Right cardiac atrium (tissue), 5 donors: Measurements from ENCODE around the gene SLC26A8. TPM values are rescaled to one million over a fixed set of nuclear protein-coding genes. Genes with fewer than 3 reads are reported as not detected.
"Not testable (repeated sequence)": the region's sequence is repeated elsewhere in the genome, so short reads cannot be mapped to it uniquely, and the experiment has no call there.

ENCODE experiments used
- ATAC-seq, 2 donors: fragments of 200-7000 bp; cut with Tn5 transposase; one replicate each; pipeline versions ENCODE4 v1.8.0 to v1.9.1; 2020; ENCODE audit warnings: moderate library complexity in 2 of 2, mild to moderate bottlenecking in 1 of 2
- DNase-seq, 3 donors: peaks; one replicate each; pipeline ENCODE4 v3.0.0-alpha.2; 2020
- H3K27ac ChIP-seq: one replicate; pipeline ENCODE4 v1.5.1; 2013; ENCODE audit warnings: mild to moderate bottlenecking, low read length, control low read depth, moderate library complexity
- H3K27me3 ChIP-seq: one replicate; pipeline ENCODE4 v1.6.1; 2013; ENCODE audit not compliant: control insufficient read depth, insufficient read depth
- H3K4me1 ChIP-seq: one replicate; pipeline ENCODE4 v1.6.1; 2013; ENCODE audit warnings: low read length; ENCODE audit not compliant: control insufficient read depth, insufficient read depth
- H3K4me3 ChIP-seq: one replicate; pipeline ENCODE4 v1.5.1; 2013; ENCODE audit warnings: low read length, control low read depth
- H3K9me3 ChIP-seq: one replicate; pipeline ENCODE4 v1.6.1; 2013; ENCODE audit warnings: low read length; ENCODE audit not compliant: control insufficient read depth
- whole genome bisulfite sequencing: extraction: QIAGEN DNeasy Blood & Tissue Kit; methylation state at CpG from one replicate; pipeline ENCODE4 v1.1.7; 2013; 5-methylcytosine and 5-hydroxymethylcytosine counted together
- intact Hi-C, 4 donors: fragments of 100-400 bp; cut with DNase I; formaldehyde crosslinking; loops; one replicate each; pipeline versions ENCODE4 v1.11.0 to v1.14.0; 2022 to 2023
- polyA plus RNA-seq: library from polyadenylated mRNA; stranded (reverse); fragments of 200-250 nt; gene quantifications from one replicate; pipeline ENCODE4 v1.2.3, GENCODE V29; 2013
- total RNA-seq, 4 donors: library from RNA; stranded (reverse); fragmentation: NEBNext Ultra II Directional; extraction: Animal tissue kit (Norgen Biotek cat#: 25700); gene quantifications; one replicate each; pipeline ENCODE4 v1.2.1, GENCODE V29; 2021
- donor health status: healthy with polysubstance abuse.
- donor health status: DM: no; HTN: yes; CAD: no.
- donor health status: DM: no; HTN: no; CAD: no.
- donor health status: DM: no; HTN: yes; CAD: no; lungs with severe emphysema.
- donor health status: DM: yes; HTN: yes; CAD: no.

Gene SLC26A8
- total and polyA plus RNA-seq, 5 donors = 0.29 TPM; not detected in 4

GRCh38 chr6:35911871-35912653 is 112.4 kb downstream of the SLC26A8 start:
- WGBS = 97% methylated on average over 8 of the region's 8 CpGs
- no peak for ATAC-seq
- intact Hi-C loops = no loop called here
- DNase-seq = no peak
- H3K27me3 ChIP-seq = no peaks in the 10 kb centered on the region
- H3K9me3 ChIP-seq = no peaks in the 10 kb centered on the region
- no peaks in the 10 kb centered on the region for H3K4me1 ChIP-seq
- no peak overlapping the region for H3K4me3 ChIP-seq
- H3K27ac ChIP-seq = no peak overlapping the region

GRCh38 chr6:35909571-35909970 is 114.9 kb downstream of the SLC26A8 start:
- intact Hi-C loops, H3K27me3 ChIP-seq, H3K4me3 ChIP-seq, H3K27ac ChIP-seq, H3K4me1 ChIP-seq, H3K9me3 ChIP-seq, DNase-seq, ATAC-seq: not testable (repeated sequence)
- 91% methylated on average over 2 of the region's 2 CpGs for WGBS

DNA sequence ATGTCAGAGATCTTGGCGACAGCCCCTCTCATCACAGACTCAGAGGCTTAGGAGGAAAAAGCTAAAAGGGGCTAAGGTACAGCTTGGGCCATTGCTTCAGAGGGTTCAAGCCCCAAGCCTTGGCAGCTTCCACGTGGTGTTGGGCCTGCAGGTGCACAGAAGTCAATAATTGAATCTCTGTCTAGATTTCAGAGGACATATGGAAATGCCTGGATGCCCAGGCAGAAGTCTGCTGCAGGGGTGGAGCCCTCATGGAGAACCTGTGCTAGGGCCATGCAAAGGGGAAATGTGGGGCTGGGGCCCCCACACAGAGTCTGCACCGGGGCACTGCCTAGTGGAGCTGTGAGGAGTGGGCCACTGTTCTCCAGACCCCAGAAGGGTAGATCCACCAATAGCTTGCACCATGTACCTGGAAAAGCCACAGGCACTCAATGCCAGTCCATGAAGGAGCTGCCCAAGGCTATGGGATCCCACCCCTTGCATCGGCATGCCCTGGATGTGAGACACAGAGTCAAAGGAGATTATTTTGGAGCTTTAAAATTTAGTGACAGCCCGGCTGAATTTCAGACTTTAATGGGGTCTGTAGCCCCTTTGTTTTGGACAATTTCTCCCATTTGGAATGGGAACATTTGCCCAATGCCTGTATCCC is 115.6 kb downstream of the SLC26A8 start:
- DNase-seq, intact Hi-C loops, H3K4me3 ChIP-seq, H3K9me3 ChIP-seq, H3K27ac ChIP-seq, H3K4me1 ChIP-seq, ATAC-seq, H3K27me3 ChIP-seq: not testable (repeated sequence)
- 97% methylated on average over 5 of the region's 5 CpGs for WGBS

GRCh38 chr6:35907750-35908149 is 116.7 kb downstream of the SLC26A8 start:
- no peaks in the 10 kb centered on the region for H3K9me3 ChIP-seq
- H3K27ac ChIP-seq = no peak overlapping the region
- DNase-seq (no peak), ATAC-seq (no peak)
- H3K27me3 ChIP-seq = no peaks in the 10 kb centered on the region
- WGBS = 86% methylated on average over 6 of the region's 6 CpGs
- no peaks in the 10 kb centered on the region for H3K4me1 ChIP-seq
- intact Hi-C loops = no loop called here
- H3K4me3 ChIP-seq = no peak overlapping the region

DNA sequence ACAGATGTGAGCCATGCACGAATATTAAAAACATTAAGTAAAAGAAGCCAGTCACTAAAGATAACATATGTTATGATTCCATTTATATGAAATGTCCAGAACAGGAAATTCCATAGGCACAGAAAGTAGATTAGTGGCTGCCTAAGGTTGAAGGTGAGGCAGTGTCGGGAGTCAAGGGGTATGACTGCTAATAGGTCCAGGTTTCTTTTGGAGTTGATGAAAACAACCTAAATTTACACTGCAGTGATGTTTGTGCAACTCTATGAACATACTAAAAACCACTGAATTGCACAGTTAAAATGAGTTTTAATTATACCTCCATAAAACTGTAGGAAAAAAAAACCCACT is 118.0 kb downstream of the SLC26A8 start:
- H3K4me1 ChIP-seq = no peaks in the 10 kb centered on the region
- no peaks in the 10 kb centered on the region for H3K27me3 ChIP-seq
- no peaks in the 10 kb centered on the region for H3K9me3 ChIP-seq

GRCh38 chr6:35905841-35906498 is 118.5 kb downstream of the SLC26A8 start:
- ATAC-seq (no peak), DNase-seq (no peak)
- no peaks in the 10 kb centered on the region for H3K9me3 ChIP-seq
- no peaks in the 10 kb centered on the region for H3K4me1 ChIP-seq
- 77% methylated on average over 8 of the region's 8 CpGs for WGBS
- no peak overlapping the region for H3K4me3 ChIP-seq
- H3K27ac ChIP-seq = no peak overlapping the region
- intact Hi-C loops = no loop called here
- no peaks in the 10 kb centered on the region for H3K27me3 ChIP-seq

More for the DNA sequence above, 118.0 kb downstream of the SLC26A8 start:
- H3K4me3 ChIP-seq = no peak overlapping the region
- ATAC-seq (no peak), DNase-seq (no peak)
- WGBS = 66% methylated on average over 2 of the region's 2 CpGs
- H3K27ac ChIP-seq = no peak overlapping the region
- intact Hi-C loops = no loop called here

DNA sequence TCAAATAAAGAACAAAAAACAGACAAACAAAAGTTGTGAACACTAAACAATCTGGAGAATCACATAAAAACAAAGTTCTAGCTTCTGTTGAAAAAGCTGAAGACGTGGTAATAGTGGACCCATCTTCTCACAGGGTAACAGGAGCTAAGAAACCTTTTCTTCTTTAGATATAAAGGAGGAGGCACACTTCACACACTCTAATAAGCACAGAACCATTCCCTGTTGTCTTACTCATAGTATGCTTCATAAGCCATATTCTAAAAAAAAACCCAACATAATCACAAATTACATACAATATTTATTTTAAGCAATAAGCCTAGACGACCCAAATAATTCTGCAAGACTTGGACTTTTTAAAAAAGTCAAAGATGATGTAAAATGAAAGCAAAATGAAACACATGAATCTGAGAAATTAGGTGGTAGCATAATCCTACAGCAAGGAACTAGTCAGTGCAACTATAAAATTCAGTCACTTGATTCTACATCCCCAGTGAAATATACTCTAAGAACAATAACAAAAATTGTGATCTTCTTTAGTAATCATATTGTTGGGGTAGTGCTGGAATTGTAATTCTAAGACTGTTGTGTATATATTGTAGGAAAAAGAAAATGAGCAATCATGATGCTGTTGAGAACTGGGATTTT is 119.2 kb downstream of the SLC26A8 start:
- WGBS = 73% methylated on average over 2 of the region's 2 CpGs
- H3K9me3 ChIP-seq = no peaks in the 10 kb centered on the region
- no peak for ATAC-seq

DNA sequence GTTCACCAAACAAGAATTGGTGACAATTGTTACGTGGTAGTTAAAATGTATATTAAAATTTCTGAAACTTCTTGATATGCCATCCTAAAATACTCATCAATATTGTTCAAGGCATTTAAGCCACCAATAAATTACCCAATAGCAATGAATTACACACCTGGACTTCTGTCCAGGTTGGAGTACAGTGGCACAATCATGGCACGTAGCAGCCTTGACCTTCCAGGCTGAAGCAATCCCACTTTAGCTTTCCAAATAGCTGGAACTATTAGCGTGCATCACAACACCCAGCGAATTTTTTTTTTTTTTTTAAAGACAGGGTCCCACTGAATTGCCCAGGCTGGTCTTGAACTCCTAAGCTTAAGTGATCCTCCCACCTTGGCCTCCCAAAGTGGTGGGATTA is 120.8 kb downstream of the SLC26A8 start:
- H3K9me3 ChIP-seq = no peaks in the 10 kb centered on the region
- DNase-seq (no peak), ATAC-seq (no peak)
- intact Hi-C loops = no loop called here
- no peaks in the 10 kb centered on the region for H3K27me3 ChIP-seq
- no peaks in the 10 kb centered on the region for H3K4me1 ChIP-seq
- H3K27ac ChIP-seq = no peak overlapping the region
- no peak overlapping the region for H3K4me3 ChIP-seq
- 98% methylated on average over 4 of the region's 4 CpGs for WGBS

More for the DNA sequence above, 119.2 kb downstream of the SLC26A8 start:
- Histone ChIP-seq H3K27ac (no peak overlapping the region), H3K4me1 (no peaks in the 10 kb centered on the region), H3K4me3 (no peak overlapping the region), H3K27me3 (no peaks in the 10 kb centered on the region)
- no peak for DNase-seq
- intact Hi-C loops = no loop called here

DNA sequence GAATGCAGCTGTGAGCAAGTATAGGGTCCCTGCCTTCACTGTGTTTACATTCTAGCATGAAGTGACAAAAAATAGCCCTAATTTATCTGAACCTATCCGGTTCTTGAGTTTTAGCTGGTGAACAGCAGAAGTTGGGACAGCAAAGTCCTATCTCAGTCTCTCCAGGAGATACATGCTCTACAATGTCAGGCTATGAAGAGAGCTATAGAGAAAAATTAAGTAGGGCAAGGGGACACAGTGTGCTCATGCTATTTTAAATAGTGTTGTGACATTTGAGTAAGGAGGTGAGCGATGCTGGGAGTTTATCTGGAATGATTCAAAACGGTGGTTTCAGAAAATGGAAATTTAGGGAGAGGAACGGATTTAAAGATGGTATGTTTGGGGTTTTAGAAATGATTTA is 124.0 kb downstream of the SLC26A8 start:
- no peak for ATAC-seq

GRCh38 chr6:35898003-35898402 is 126.4 kb downstream of the SLC26A8 start:
- 98% methylated on average over 2 of the region's 2 CpGs for WGBS
- ATAC-seq (no peak), DNase-seq (no peak)
- Histone ChIP-seq H3K9me3 (no peaks in the 10 kb centered on the region), H3K27ac (no peak overlapping the region), H3K4me3 (no peak overlapping the region), H3K4me1 (no peaks in the 10 kb centered on the region), H3K27me3 (no peaks in the 10 kb centered on the region)
- intact Hi-C loops = no loop called here

More for the DNA sequence above, 124.0 kb downstream of the SLC26A8 start:
- H3K4me3 ChIP-seq = no peak overlapping the region
- H3K4me1 ChIP-seq = no peaks in the 10 kb centered on the region
- H3K27me3 ChIP-seq = no peaks in the 10 kb centered on the region
- intact Hi-C loops = no loop called here
- WGBS = 88% methylated on average over 4 of the region's 4 CpGs
- no peak overlapping the region for H3K27ac ChIP-seq
- DNase-seq = no peak
- H3K9me3 ChIP-seq = no peaks in the 10 kb centered on the region

- ATAC-seq = no peak
- Histone ChIP-seq H3K27me3 (no peaks in the 10 kb centered on the region), H3K4me1 (no peaks in the 10 kb centered on the region), H3K4me3 (no peak overlapping the region), H3K9me3 (no peaks in the 10 kb centered on the region), H3K27ac (no peak overlapping the region)
- DNase-seq = no peak
- WGBS = 98% methylated on average over 4 of the region's 4 CpGs
- intact Hi-C loops = no loop called here
These were observed 127.0 kb downstream of the SLC26A8 start for GRCh38 chr6:35897486-35897885.
